GM12878 (cell line): ENCODE measurements around the gene FLT1. TPM values are rescaled to one million over a fixed set of nuclear protein-coding genes. Genes with fewer than 3 reads are reported as not detected.

Experiments used
- MEF2B ChIP-seq: fragments of 450-650 bp; IDR thresholded peaks from 2 replicates; pipeline ENCODE4 v1.6.1; 2018; ENCODE audit warnings: mild to moderate bottlenecking, moderate library complexity; ENCODE audit not compliant: partially characterized antibody, poor library complexity, severe bottlenecking
- NR2C1 ChIP-seq: fragments of 450-650 bp; IDR thresholded peaks from 2 replicates; pipeline ENCODE4 v1.6.1; 2017; ENCODE audit warnings: antibody characterized with exemption, mild to moderate bottlenecking, moderate library complexity
- POLR2AphosphoS2 ChIP-seq: IDR thresholded peaks from 2 replicates; pipeline ENCODE4 v1.6.1; 2011; ENCODE audit warnings: low read depth, mild to moderate bottlenecking, low read length, improper control_type of control experiment, moderate library complexity
- RAD21 ChIP-seq: IDR thresholded peaks from 2 replicates; pipeline ENCODE4 v1.6.1; 2011; ENCODE audit warnings: mild to moderate bottlenecking, low read depth, low read length, moderate library complexity; ENCODE audit not compliant: insufficient read depth
- SREBF2 ChIP-seq: IDR thresholded peaks from 2 replicates; pipeline ENCODE4 v1.6.1; 2012; ENCODE audit warnings: mild to moderate bottlenecking, low read length
- ZNF24 ChIP-seq: fragments of 450-650 bp; IDR thresholded peaks from 2 replicates; pipeline ENCODE4 v1.6.1; 2017; ENCODE audit warnings: antibody characterized with exemption, mild to moderate bottlenecking
- ZNF622 ChIP-seq: fragments of 450-650 bp; IDR thresholded peaks from 2 replicates; pipeline ENCODE4 v1.6.1; 2017; ENCODE audit warnings: mild to moderate bottlenecking, inconsistent platforms
- polyA plus RNA-seq, 11 experiments: library from polyadenylated mRNA; depleted of rRNA in 4 of 11; unstranded in 6 of 11; stranded (reverse) in 5 of 11; fragments of >200 nt; fragmentation: Nextera tagmentation in 4 of 11; fragmentation: Illumina TruSeq in 1 of 11; extraction: Ambion mirVana in 4 of 11; extraction: Trizol in 1 of 11; gene quantifications; 1 replicate in 1 of 11; 2 replicates in 10 of 11; pipeline versions ENCODE4 v1.2.1 to v1.2.3, GENCODE V29; 2011 to 2016; ENCODE audit warnings: inconsistent platforms in 2 of 11, missing spikeins in 2 of 11, low read depth in 1 of 11
- total RNA-seq, 4 experiments: library from RNA; depleted of rRNA in 3 of 4; stranded (reverse); fragments of >200 nt in 3 of 4; fragmentation: Illumina TruSeq in 1 of 4; extraction: Trizol in 1 of 4; gene quantifications; 2 replicates each; pipeline versions ENCODE4 v1.2.1 to v1.2.3, GENCODE V29; 2013 to 2021
- TF ChIP-seq, protein P1 (sequence below): fragments of 450-650 bp; IDR thresholded peaks from 2 replicates; pipeline ENCODE4 v1.6.1; 2017; ENCODE audit warnings: mild to moderate bottlenecking, moderate library complexity
- TF ChIP-seq, protein P2 (sequence below): fragments of 450-650 bp; formaldehyde crosslinking; IDR thresholded peaks from 2 replicates; pipeline ENCODE4 v1.4.0; 2022; ENCODE audit warnings: mild to moderate bottlenecking, moderate library complexity
- TF ChIP-seq, protein P3 (sequence below): IDR thresholded peaks from 2 replicates; pipeline ENCODE4 v1.6.1; 2011; ENCODE audit warnings: mild to moderate bottlenecking, low read depth, low read length, moderate library complexity; ENCODE audit not compliant: insufficient replicate concordance
- TF ChIP-seq, protein P4 (sequence below): IDR thresholded peaks from 2 replicates; pipeline ENCODE4 v1.6.1; 2011; ENCODE audit warnings: borderline replicate concordance, low read depth, mild to moderate bottlenecking, moderate library complexity, mixed read lengths, low read length; ENCODE audit not compliant: insufficient read depth; ENCODE audit errors: extremely low read length
- TF ChIP-seq, protein P5 (sequence below): fragments of 450-650 bp; conservative IDR thresholded peaks from 2 replicates; pipeline ENCODE4 v1.6.1; 2017; ENCODE audit warnings: mild to moderate bottlenecking, moderate library complexity

Gene FLT1
- total and polyA plus RNA-seq, 10 of the 15 experiments (the other 5 are each of a cell fraction or from before 2014, with no cell fraction given) = 0.55 to 5.6 (median 0.84) TPM

DNA sequence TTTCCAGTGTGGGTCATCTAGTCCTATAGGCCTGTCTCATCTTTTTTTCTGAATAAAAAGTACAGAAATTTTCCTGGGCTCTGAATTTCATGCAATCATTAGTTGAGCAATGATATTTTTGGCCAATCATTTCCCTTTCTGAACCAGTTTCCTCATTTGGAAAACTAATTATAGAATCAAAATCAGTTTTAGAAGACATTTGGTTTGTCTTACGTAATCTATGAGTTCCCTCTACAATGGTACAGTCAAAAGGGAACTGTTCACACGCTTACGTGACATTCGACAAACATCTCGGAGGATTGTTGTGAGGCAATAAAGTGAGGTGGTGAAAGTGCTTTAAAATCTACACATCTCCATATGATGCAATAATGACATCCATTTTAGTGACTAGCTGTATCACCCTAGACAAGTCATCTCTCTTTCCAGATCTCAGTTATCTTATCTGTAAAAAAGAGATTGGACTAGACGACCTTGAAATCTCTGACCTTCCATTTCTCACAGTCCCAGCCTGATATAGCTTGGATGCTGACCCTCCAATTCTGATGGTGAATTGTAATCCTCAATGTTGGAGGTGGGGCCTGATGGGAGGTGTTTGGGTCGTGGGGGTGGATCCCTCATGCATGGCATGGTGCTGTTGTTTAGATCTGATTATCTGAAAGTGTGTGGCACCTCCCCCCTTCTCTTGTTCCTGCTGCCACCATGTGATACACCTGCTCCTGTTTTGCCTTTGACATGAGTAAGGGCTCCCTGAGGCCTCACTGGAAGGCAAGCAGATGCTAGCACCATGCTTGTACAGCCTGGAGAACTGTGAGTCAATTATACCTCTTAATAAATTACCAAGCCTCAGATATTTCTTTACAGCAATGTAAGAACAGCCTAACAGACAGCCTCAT is 26.7 kb downstream of the FLT1 start (continued):
- TF ChIP-seq, protein P1, sequence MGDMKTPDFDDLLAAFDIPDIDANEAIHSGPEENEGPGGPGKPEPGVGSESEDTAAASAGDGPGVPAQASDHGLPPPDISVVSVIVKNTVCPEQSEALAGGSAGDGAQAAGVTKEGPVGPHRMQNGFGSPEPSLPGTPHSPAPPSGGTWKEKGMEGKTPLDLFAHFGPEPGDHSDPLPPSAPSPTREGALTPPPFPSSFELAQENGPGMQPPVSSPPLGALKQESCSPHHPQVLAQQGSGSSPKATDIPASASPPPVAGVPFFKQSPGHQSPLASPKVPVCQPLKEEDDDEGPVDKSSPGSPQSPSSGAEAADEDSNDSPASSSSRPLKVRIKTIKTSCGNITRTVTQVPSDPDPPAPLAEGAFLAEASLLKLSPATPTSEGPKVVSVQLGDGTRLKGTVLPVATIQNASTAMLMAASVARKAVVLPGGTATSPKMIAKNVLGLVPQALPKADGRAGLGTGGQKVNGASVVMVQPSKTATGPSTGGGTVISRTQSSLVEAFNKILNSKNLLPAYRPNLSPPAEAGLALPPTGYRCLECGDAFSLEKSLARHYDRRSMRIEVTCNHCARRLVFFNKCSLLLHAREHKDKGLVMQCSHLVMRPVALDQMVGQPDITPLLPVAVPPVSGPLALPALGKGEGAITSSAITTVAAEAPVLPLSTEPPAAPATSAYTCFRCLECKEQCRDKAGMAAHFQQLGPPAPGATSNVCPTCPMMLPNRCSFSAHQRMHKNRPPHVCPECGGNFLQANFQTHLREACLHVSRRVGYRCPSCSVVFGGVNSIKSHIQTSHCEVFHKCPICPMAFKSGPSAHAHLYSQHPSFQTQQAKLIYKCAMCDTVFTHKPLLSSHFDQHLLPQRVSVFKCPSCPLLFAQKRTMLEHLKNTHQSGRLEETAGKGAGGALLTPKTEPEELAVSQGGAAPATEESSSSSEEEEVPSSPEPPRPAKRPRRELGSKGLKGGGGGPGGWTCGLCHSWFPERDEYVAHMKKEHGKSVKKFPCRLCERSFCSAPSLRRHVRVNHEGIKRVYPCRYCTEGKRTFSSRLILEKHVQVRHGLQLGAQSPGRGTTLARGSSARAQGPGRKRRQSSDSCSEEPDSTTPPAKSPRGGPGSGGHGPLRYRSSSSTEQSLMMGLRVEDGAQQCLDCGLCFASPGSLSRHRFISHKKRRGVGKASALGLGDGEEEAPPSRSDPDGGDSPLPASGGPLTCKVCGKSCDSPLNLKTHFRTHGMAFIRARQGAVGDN = no peak
- TF ChIP-seq RAD21 (no peak), ZNF622 (no peak), MEF2B (no peak), ZNF24 (no peak), NR2C1 (no peak), SREBF2 (no peak), POLR2AphosphoS2 (no peak)
- TF ChIP-seq, protein P2, sequence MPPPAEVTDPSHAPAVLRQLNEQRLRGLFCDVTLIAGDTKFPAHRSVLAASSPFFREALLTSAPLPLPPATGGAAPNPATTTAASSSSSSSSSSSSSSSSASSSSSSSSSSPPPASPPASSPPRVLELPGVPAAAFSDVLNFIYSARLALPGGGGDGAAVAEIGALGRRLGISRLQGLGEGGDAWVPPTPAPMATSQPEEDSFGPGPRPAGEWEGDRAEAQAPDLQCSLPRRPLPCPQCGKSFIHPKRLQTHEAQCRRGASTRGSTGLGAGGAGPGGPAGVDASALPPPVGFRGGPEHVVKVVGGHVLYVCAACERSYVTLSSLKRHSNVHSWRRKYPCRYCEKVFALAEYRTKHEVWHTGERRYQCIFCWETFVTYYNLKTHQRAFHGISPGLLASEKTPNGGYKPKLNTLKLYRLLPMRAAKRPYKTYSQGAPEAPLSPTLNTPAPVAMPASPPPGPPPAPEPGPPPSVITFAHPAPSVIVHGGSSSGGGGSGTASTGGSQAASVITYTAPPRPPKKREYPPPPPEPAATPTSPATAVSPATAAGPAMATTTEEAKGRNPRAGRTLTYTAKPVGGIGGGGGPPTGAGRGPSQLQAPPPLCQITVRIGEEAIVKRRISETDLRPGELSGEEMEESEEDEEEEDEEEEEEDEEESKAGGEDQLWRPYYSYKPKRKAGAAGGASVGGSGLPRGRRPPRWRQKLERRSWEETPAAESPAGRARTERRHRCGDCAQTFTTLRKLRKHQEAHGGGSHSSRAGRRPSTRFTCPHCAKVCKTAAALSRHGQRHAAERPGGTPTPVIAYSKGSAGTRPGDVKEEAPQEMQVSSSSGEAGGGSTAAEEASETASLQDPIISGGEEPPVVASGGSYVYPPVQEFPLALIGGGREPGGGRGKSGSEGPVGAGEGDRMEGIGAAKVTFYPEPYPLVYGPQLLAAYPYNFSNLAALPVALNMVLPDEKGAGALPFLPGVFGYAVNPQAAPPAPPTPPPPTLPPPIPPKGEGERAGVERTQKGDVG (CRISPR knock-in tag) = no peak
- TF ChIP-seq, protein P3, sequence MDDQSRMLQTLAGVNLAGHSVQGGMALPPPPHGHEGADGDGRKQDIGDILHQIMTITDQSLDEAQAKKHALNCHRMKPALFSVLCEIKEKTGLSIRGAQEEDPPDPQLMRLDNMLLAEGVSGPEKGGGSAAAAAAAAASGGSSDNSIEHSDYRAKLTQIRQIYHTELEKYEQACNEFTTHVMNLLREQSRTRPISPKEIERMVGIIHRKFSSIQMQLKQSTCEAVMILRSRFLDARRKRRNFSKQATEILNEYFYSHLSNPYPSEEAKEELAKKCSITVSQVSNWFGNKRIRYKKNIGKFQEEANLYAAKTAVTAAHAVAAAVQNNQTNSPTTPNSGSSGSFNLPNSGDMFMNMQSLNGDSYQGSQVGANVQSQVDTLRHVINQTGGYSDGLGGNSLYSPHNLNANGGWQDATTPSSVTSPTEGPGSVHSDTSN = no peak
- TF ChIP-seq, protein P4, sequence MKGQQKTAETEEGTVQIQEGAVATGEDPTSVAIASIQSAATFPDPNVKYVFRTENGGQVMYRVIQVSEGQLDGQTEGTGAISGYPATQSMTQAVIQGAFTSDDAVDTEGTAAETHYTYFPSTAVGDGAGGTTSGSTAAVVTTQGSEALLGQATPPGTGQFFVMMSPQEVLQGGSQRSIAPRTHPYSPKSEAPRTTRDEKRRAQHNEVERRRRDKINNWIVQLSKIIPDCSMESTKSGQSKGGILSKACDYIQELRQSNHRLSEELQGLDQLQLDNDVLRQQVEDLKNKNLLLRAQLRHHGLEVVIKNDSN = no peak
- TF ChIP-seq, protein P5, sequence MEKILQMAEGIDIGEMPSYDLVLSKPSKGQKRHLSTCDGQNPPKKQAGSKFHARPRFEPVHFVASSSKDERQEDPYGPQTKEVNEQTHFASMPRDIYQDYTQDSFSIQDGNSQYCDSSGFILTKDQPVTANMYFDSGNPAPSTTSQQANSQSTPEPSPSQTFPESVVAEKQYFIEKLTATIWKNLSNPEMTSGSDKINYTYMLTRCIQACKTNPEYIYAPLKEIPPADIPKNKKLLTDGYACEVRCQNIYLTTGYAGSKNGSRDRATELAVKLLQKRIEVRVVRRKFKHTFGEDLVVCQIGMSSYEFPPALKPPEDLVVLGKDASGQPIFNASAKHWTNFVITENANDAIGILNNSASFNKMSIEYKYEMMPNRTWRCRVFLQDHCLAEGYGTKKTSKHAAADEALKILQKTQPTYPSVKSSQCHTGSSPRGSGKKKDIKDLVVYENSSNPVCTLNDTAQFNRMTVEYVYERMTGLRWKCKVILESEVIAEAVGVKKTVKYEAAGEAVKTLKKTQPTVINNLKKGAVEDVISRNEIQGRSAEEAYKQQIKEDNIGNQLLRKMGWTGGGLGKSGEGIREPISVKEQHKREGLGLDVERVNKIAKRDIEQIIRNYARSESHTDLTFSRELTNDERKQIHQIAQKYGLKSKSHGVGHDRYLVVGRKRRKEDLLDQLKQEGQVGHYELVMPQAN = no peak
